Adipocyte (in vitro differentiated cells): ENCODE results near the gene LAMB3.

Experiments
- DNase-seq: peaks from one replicate; pipeline ENCODE4 v3.0.0-alpha.2; 2015; ENCODE audit warnings: low read depth
- H3K27me3 ChIP-seq: replicated peaks from 2 replicates; pipeline ENCODE4 v1.7.0; 2013; ENCODE audit warnings: mild to moderate bottlenecking, low read length, moderate library complexity; ENCODE audit not compliant: control insufficient read depth, insufficient read depth
- H3K36me3 ChIP-seq: 2 replicates; pipeline ENCODE4 v1.7.0; 2013; ENCODE audit warnings: low read length, mild to moderate bottlenecking, moderate library complexity; ENCODE audit not compliant: control insufficient read depth, insufficient read depth, severe bottlenecking
- H3K4me1 ChIP-seq: 2 replicates; pipeline ENCODE4 v1.7.0; 2013; ENCODE audit warnings: mild to moderate bottlenecking, low read length, moderate library complexity; ENCODE audit not compliant: control insufficient read depth, insufficient read depth
- H3K4me3 ChIP-seq: 2 replicates; pipeline ENCODE4 v1.7.0; 2013; ENCODE audit warnings: mild to moderate bottlenecking, low read length, moderate library complexity
- H3K9ac ChIP-seq: 2 replicates; pipeline ENCODE4 v1.7.0; 2013; ENCODE audit warnings: mild to moderate bottlenecking, low read length, moderate library complexity
- H3K9me3 ChIP-seq: 2 replicates; pipeline ENCODE4 v1.7.0; 2013; ENCODE audit warnings: mild to moderate bottlenecking, low read length, moderate library complexity; ENCODE audit not compliant: control insufficient read depth

The LAMB3 gene

DNA sequence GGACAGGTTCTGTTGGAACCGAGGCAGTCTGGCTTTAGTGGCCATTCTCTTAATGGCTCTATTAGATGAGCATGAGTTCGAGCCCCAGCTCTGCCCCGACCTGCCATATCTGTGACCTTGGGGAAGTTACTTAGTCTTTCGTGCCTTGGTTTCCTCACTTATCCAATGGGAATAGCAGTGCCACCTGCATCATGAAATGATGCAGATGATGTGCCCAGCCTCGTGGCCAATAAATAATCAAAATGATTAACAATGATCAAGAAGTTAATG lies 38.1 kb downstream of the LAMB3 start:
- Histone ChIP-seq H3K9me3 (no peaks in the 10 kb centered on the region), H3K4me3 (no peak overlapping the region), H3K36me3 (peaks cover 31% of the 10 kb centered on the region), H3K9ac (no peak overlapping the region), H3K27me3 (no peaks in the 10 kb centered on the region), H3K4me1 (peaks cover 5% of the 10 kb centered on the region)
- no peak for DNase-seq

DNA sequence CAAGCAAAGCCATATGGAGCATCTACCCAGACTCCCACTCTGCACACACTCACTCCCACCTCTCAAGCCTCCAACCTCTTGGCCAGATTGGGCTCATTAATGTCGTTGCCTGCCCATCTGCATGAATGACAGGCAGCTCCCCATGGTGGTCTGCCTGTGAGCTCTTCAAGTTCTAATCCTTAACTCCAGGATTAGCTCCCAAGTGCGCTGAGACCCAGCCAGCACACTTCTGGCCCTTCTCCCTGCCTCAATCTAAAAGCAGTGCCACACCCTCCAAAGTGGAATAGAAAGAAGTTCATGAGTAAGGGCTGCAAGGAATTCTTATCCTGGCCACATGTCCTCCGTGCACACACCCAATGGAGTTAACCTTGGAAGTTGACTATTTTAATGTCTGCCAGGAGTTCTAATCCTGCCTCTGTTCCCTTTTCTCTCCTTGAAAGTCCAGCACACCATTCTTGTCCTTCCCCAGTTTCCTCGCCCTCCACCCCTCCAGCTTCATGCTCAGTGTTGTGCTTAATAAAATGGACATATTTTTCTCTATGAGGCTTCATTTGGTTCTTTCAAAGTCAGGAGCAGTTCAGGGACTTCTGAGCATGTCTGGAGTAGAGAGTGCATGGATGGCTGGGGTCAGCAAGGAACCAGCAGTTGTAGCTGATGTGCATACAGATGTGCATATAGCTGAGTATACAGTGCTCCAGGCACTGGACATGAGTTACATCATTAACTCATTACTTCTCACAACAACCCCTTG lies 38.6 kb downstream of the LAMB3 start:
- H3K9me3 ChIP-seq = no peaks in the 10 kb centered on the region
- no peaks in the 10 kb centered on the region for H3K27me3 ChIP-seq
- no peak overlapping the region for H3K4me3 ChIP-seq
- no peak overlapping the region for H3K9ac ChIP-seq
- peaks cover 31% of the 10 kb centered on the region for H3K36me3 ChIP-seq
- no peaks in the 10 kb centered on the region for H3K4me1 ChIP-seq
- no peak for DNase-seq

DNA sequence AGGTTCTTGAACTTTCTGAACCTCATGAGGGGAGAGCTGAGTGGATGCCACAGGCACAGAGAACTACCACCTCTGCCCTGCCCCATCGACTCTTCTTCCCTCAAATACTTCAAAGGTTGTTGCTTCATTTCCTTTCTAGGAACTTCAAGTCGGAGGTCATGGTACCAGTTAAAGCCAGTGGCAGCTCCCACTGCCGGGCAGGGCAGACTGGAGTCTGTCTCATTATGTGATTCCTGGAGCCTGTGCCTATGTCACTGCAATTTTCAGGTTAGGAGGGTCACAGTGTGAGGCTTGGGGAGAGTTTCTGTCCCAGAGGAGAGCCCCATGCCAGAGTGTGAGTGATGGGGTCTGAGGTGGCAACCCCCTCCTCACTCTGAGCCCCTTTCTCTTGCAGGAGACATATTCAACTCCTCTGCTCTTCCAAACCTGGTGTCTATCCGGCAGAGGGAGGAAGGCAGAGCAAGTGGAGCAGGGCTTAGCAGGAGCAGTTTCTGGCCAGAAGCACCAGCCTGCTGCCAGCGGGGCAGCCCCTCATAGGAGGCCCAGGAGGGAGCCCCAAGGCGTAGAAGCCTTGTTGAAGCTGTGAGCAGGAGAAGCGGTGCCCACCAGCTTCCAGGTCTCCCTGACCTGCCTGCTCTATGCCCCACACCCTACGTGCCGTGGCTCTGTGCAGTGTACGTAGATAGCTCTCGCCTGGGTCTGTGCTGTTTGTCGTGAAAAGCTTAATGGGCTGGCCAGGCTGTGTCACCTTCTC lies 39.4 kb downstream of the LAMB3 start:
- no peak overlapping the region for H3K9ac ChIP-seq
- peaks cover 27% of the 10 kb centered on the region for H3K36me3 ChIP-seq
- DNase-seq = no peak
- no peak overlapping the region for H3K4me3 ChIP-seq
- H3K27me3 ChIP-seq = no peaks in the 10 kb centered on the region
- H3K4me1 ChIP-seq = no peaks in the 10 kb centered on the region
- H3K9me3 ChIP-seq = no peaks in the 10 kb centered on the region

DNA sequence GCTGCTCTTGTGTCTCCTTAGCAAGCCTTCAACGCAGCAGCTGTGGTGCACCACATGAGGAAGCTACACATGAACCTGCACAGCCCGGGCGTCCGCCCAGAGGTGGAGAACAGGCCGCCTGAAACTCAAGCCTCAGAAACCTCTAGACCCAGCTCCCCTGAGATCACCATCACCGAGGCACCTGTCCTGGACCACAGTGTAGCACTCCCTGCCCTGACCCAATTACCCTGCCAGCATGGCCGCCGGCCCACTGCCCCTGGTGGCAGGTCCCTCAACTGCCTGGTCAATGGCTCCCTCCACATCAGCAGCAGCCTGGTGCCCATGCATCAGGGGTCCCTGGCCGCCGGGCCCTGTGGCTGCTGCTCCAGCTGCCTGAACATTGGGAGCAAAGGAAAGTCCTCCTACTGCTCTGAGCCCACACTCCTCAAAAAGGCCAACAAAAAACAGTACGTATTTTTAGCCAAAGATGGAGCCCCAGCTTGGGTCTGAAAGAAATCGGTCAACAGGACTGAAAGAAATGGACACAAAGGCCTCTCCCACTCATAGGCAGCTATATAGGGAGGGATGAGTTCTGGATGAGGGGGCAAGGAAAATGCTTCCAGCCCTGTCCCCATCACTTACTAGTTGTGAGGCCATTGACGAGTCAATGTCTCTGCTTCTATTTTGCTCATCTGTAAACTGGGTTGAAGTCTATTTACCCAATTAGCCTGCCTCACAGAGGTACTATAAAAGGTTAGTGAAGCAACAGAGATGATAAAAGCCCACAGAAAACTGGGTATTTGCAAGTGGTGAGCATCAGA lies 40.3 kb downstream of the LAMB3 start:
- Histone ChIP-seq H3K4me1 (peaks cover 6% of the 10 kb centered on the region), H3K27me3 (no peaks in the 10 kb centered on the region), H3K9me3 (no peaks in the 10 kb centered on the region), H3K36me3 (peaks cover 19% of the 10 kb centered on the region), H3K4me3 (no peak overlapping the region), H3K9ac (no peak overlapping the region)
- DNase-seq = no peak

DNA sequence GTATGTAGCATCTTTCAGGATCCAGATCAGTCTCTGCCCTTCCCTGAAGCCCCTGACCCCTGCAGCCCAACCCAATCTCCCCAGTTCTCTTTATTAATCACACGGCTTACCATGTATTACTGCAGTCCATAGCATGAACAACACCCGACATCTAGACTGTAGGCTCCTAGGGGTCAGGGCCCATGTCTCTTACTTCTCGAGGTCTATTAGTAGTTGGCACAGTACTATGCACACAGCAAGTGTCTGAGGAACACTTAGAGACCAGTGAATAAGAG lies 41.7 kb downstream of the LAMB3 start:
- peaks cover 9% of the 10 kb centered on the region for H3K36me3 ChIP-seq

DNA sequence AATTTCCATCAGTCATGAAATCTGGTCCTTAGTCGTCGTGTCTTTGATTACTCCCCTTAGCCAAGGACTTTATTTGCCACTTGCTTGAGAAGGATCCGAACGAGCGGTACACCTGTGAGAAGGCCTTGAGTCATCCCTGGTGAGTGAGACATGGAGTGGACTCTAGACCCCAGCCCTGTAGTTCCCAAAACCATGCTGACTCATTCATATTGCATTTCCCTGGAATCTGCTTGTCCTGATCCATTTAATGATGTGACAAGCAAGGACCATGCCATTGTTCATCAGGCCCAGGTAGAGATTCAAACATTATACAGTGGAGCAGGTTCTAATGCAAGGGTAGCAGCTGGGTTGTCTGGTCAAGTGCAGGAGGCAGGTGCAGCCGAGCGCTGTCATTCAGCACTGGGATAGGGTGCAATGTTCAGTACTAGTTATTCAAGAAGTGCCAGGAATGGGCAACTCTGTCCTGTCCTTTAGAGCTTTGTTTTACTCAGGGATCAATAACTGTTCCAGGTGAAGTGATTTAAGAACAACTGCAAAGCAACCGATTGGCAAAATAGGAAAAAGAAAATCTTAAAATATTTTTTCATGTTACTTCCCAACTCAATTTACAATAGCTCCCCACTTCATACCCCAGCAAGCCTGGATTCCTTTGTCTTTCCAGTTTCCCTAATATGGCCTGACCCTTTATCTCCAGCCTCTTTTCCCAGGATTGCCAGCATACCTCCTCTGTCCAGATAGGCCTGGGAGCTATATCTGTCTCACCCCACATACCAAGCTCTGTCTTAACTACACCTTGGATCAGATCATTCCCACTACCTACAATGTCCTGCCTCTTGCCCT lies 42.2 kb downstream of the LAMB3 start:
- Histone ChIP-seq H3K9ac (no peak overlapping the region), H3K27me3 (no peaks in the 10 kb centered on the region), H3K36me3 (peaks cover 6% of the 10 kb centered on the region), H3K4me1 (peaks cover 6% of the 10 kb centered on the region), H3K4me3 (no peak overlapping the region), H3K9me3 (no peaks in the 10 kb centered on the region)
- no peak for DNase-seq

More for the DNA sequence above, 41.7 kb downstream of the LAMB3 start:
- Histone ChIP-seq H3K9ac (no peak overlapping the region), H3K9me3 (no peaks in the 10 kb centered on the region), H3K4me3 (no peak overlapping the region), H3K4me1 (peaks cover 6% of the 10 kb centered on the region), H3K27me3 (no peaks in the 10 kb centered on the region)
- DNase-seq = no peak

DNA sequence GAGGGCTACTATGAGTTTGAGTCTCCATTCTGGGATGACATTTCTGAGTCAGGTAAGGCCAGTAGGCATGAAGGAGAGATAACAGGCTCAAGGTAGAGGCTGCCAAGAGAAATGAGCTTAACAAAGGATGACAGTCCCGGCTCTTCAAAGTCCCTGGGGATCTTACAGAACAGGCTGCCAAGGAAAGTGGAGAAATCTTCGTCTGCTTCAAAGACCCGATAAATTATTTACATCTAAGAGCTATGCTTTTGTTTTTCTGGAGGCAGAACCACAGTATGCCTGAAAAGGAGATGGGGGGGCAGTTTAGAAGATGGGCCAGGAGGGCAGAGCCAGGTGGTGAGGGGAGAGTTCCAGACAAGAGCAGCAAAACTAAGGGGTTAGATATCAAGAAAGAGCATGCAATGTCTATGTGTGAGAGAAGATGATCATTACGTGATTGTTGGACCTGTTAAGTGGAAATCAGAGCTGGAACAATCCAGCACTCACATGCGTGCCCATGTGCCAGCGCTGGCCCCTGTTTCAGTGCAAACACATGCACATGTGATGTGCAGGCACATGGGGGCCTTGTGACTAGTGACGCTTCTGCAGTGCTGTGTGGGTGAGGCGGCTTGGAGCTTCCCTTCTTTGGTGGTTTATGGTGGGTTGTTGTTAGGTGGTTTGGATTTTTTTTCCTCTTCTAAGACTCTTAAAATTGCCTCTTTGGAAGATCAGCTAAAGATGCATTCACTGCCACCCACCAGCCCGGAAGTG lies 43.0 kb downstream of the LAMB3 start:
- no peak for DNase-seq
- no peaks in the 10 kb centered on the region for H3K36me3 ChIP-seq
- no peaks in the 10 kb centered on the region for H3K27me3 ChIP-seq
- H3K9ac ChIP-seq = no peak overlapping the region
- H3K4me1 ChIP-seq = peaks cover 6% of the 10 kb centered on the region
- no peaks in the 10 kb centered on the region for H3K9me3 ChIP-seq
- no peak overlapping the region for H3K4me3 ChIP-seq

DNA sequence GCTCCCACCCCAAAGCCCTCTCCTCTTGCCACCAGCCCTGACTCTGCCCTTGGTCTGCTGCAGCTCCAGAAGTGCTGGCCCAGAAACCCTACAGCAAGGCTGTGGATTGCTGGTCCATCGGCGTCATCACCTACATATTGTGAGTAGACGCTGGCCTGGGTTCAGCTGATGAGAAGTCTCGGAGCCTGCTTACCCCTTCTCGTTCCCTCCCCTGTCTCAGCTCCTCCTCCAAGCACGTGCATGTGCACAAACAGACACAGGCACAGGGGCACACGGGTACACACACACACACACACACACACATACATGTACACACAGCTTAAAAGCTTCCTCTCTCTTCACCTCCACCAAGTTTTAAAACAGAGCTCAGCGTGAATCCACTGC lies 44.4 kb downstream of the LAMB3 start:
- Histone ChIP-seq H3K9ac (no peak overlapping the region), H3K9me3 (no peaks in the 10 kb centered on the region), H3K27me3 (no peaks in the 10 kb centered on the region), H3K4me1 (peaks cover 6% of the 10 kb centered on the region), H3K36me3 (no peaks in the 10 kb centered on the region), H3K4me3 (no peak overlapping the region)
- no peak for DNase-seq

DNA sequence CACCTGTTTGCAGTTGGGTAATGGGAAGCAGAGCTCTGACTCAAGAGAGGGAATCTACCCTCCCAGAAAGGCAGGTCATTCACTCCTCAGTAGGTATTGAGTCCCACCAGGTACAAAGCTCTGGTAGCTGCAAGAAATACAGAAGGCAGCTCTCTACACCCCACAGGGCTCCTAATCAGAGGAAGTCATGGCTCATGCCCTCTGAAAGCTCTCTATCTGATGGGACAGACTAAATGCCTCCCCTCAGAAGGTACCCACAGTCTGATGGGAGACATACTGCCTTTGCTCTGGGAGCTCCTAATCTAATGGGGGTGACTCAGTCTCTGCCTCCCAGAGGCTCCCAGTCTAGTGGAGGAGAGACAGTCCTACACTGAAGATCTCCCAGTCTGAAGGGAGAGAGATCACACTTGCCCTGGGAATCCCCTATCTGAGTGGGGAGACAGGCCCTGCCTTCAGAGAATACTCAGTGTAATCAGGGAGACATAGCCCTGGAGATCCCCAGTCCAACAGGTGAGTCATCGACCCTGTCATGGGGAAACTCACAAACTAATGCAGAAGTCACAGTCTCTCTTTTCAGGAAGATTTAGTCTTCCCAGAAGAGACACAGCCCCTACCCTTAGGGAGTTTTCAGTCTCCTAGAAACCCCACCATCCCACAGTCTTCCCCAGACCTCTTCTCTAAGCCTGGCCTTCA lies 45.0 kb downstream of the LAMB3 start:
- Histone ChIP-seq H3K27me3 (no peaks in the 10 kb centered on the region), H3K4me1 (peaks cover 7% of the 10 kb centered on the region), H3K9ac (no peak overlapping the region), H3K36me3 (no peaks in the 10 kb centered on the region), H3K9me3 (no peaks in the 10 kb centered on the region), H3K4me3 (no peak overlapping the region)
- peak; percentile 40 for DNase-seq

DNA sequence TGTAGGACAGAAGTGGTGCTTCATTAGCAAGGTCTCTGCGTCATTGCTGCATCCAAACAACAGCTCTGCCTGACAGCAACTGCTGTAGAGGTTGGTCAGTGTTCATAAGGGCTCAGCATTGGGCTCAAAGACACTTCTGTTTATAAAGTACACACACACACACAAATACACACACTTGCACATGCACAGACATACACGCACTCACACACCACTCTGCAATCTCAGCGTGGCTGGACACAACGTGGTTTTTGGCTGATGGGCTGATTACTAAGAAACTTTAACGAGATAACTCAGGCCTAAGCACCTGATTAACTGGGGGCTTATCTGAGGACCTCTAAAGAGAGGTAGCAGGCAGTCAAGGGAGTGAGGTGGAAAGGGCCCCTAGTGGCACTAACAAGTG lies 48.3 kb downstream of the LAMB3 start:
- DNase-seq = no peak
- H3K4me1 ChIP-seq = peaks cover 8% of the 10 kb centered on the region

More for the DNA sequence above, 48.3 kb downstream of the LAMB3 start:
- no peak overlapping the region for H3K9ac ChIP-seq
- no peaks in the 10 kb centered on the region for H3K9me3 ChIP-seq
- H3K4me3 ChIP-seq = no peak overlapping the region
- H3K36me3 ChIP-seq = no peaks in the 10 kb centered on the region
- H3K27me3 ChIP-seq = no peaks in the 10 kb centered on the region
